Activated CD4-positive, alpha-beta T cell treated with anti-CD3 and anti-CD28 coated beads, Interleukin-10, Interleukin-2, amounts not matched to agents 100 ng/mL and 50 ng/mL, durations not matched to agents 16 hours and 8 hours (primary cell): ENCODE measurements around the gene WNT2.

Source experiments
- DNase-seq: peaks from one replicate; pipeline ENCODE4 v3.0.0-alpha.2; 2020

WNT2 gene

GRCh38 chr7:117322741-117323304 lies at the start of gene WNT2:
Gene WNT2 (minus strand): TSS chr7:117323058. CDS start chr7:117322989, 69 bp downstream.
- DNase-seq = no peak

DNA sequence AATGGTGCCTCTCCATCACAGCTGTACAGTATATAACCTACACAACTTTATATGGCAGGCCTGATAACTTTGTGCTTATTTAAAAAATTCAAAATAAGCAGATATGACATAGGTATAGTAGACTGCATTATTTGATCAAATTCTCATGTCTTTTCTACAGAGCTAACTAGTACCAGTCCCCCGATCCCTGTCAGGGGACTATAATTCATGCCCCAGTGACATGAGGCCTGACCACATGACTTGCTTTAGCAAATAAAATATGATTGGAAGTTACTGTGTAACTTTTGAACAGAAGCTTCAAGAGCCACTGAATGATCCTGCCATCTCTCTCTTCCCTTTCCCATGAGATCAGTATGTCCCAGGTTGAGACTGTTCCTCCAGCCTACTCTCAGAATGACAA lies 49.2 kb upstream of the WNT2 start:
- DNase-seq = no peak

GRCh38 chr7:117364339-117365080 lies 41.7 kb upstream of the WNT2 start:
- DNase-seq = no peak

DNA sequence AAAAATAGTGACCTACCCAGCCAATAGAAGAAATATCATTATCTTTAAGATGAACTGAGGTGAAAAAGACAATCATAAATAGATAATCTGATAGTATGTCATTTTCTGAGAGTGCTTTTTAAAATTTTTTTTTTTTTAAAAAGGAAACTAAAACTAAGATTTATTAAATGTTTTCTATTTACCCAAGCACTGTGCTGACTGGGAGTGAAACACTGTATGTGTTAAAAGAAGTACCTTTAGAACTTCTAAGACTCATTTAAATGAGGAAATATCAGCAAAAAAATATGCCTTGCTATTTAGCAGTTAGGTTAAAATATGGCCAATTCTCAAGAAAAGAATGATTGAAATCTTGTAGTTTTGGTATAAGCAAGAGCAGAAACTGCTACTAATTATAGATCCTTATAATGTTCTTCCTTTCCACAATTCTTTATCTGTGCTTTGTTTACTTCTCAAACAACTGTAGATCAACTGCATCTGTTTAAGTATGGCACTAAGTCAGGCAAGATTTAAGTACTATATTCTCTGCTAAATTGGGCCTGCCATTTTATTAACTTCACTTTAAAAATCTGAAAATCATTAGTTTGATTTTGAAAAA lies 39.5 kb upstream of the WNT2 start:
- no peak for DNase-seq

- no peak for DNase-seq
Measured at GRCh38 chr7:117350027-117350426, 27.2 kb upstream of the WNT2 start.

DNA sequence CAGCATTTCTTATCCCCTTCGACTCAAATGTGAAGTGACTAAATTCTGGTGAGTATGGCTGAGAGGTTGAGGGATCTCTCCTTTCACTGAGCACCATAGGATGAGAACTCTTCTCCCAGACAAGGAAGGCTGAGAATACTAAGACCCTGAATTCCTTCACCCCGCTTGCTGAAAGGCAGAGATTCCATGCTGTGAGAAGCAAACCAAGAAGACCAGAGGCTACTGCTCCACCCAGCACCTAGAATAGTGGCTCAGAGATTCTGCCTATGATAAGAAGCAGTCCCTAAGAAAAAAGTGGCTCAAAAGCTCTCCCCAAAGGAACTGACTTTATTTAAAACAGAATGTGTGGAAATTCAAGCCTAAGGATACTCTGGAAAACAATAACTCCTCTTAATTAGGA lies 26.7 kb upstream of the WNT2 start:
- no peak for DNase-seq

DNA sequence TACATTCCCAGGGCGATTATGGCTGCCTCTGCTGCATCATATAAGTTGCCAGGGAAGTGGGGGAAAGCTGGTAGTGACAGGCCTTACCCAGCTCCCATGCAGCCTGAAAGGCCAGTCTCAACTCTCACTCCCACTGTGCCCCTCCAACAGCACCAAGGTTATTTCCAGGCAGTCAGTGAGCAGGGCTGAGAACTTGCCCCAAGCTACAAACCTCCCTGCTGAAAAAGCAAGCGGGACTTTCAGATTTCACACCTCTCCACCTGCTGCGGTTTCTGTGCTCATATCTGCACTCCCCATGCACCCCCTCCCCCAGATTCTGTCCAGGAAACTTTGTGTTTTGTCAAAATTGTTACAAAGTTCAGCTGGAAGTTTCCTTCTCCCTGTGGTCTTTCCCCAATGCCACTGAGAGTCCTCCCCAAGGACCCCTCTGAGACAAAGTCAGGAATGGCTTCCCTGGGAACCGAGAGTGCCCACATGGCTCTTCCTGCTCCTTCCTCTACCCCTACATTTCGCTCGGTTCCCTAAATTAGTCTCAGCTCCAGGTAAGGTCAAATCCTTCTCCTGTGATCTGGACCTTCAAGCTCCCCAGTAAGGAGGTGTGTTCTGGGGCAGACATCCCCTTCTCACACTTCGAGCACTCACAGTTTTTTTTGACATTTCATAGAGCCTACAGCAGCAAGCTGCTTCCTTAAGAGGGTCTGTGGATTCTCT lies 25.3 kb upstream of the WNT2 start:
- no peak for DNase-seq

DNA sequence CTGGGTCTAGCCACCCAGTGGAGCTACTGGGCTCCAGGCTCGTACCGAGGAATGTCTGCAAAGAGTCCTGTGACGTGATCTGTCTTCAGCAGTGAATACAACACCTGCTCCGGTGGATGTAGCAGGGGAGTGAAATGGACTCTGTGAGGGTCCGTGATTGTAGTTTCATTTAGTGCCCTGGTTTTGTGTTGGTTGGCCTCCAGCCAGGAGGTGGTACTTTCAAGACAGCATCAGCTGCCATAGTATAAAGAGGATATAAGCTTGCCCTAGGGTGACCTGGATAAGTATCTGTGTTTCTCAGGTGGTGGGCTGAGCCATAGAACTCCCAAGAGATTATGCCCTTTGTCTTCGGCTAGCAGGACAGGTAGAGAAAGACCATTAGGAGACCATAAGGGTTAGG lies 24.6 kb upstream of the WNT2 start:
- DNase-seq = no peak

DNA sequence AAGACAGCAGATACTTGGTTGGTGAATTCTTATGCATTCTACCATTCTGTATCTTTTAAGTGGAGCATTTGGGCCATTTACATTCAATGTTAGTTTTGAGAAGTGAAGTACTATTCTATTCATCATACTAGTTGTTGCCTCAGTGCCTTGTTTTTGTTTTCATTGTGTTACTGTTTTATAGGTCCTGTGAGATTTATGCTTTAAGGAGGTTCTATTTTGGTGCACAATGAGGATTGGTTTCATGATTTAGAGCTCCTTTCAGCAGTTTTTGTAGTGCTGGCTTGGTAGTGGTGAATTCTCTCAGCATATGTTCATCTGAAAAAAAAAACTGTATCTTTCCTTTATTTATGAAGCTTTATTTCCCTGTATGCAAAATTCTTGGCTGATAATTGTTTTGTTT lies 23.3 kb upstream of the WNT2 start:
- DNase-seq = no peak

GRCh38 chr7:117338020-117338419 lies 15.2 kb upstream of the WNT2 start:
- no peak for DNase-seq

- no peak for DNase-seq
Measured at GRCh38 chr7:117333168-117333567, 10.3 kb upstream of the WNT2 start.

DNA sequence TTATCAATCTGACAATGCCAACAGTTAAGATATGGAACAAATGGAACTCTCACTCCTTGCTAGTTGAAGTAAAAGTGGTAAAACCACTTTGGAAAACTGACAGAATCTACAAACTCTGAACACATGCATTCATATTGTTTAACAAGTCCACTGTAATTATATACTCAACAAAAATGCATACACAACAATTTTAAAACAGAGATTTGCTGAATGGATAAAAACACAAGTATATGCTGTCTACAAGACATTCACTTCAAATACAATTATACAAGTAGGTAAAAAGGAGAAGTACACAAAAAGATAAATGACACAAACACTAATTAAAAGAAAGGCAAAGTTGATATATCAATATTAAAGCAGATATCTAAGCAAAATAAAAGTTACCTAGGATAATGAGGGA lies 9.2 kb upstream of the WNT2 start:
- no peak for DNase-seq

DNA sequence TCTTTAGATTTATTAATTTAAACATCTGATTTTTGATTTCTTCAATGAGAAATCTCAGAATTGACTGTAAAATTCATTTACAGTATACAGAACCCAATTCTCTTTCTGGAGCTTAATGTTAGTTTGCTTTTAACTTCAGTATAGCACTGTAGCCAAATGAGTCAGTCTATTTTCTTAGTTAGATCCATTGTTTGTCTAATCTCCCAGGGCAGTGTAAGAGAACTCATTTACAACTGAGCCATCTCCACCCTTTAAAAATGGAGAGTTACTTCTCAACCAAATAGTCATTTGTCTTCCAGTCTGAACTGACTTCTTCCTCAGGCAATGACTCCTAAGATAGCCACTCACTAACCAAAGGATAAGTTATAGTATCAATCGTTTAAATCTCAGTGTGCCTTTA lies 3.0 kb upstream of the WNT2 start:
- no peak for DNase-seq

GRCh38 chr7:117324960-117325359 lies 2.1 kb upstream of the WNT2 start:
- DNase-seq = no peak

DNA sequence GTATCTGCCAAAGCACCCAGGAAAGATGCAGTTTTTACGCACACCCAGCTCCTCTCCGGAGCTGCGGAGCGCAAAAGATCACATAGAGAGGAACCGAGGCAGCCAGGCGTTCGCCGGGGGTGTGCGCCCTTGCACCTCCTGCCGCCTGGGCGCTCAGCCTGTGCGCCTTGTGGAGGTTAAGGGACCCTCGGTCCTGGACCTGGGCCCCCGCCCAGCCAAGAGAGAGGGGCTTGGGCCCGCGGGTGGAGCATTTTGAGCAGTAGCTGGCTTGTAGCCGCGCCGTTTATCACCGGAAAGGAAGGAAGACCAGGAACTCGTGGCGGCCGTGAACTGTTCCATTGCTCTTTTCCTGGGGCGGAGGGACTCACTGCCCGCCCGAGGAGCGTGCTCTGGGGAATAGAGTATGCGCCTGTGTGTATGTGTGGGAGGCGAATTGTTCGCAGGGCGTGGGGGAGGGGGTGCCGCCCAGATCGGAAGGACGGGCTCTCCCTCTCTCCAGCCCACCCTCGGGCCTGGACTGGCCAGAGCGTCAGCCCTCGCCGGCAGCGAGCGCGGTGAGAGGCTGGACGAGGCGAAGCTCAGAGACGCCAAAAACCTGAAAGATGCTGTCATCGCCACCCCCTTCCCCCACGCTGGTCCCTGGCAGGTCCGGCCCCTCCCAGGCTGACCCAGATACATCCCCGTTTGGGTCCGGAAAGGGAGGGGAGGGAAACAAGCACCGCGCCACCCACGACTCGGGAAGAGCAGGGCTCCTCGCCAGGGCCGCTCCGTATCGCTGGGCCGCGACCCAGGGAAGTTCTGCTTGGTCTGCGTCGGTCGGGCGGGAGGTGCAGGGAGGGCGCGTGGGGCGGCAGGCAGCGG lies 1.2 kb upstream of the WNT2 start:
- DNase-seq = no peak

GRCh38 chr7:117323305-117323850 lies 520 bp upstream of the WNT2 start:
- DNase-seq = no peak

DNA sequence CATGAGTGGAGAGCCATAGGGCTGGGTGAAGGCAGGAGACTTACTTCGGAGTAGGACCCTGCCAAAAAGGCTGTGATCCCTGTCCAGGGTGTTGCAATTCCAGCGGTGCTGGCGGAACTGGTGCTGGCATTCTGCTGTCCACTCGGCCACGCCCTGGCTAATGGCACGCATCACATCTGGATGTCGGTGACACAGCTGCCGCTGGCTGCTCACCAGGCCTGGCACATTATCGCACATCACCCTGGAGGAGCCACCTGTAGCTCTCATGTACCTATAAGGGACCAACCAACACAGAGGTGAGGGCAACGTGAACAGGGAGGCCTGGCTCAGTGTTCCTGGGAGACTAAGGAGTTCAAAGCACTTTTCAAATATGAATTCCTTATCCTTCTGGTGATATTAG lies 2.3 kb downstream of the WNT2 start:
- no peak for DNase-seq

GRCh38 chr7:117319181-117319580 lies 3.7 kb downstream of the WNT2 start:
- no peak for DNase-seq

- no peak for DNase-seq
Measured at GRCh38 chr7:117313582-117313981, 9.3 kb downstream of the WNT2 start.

DNA sequence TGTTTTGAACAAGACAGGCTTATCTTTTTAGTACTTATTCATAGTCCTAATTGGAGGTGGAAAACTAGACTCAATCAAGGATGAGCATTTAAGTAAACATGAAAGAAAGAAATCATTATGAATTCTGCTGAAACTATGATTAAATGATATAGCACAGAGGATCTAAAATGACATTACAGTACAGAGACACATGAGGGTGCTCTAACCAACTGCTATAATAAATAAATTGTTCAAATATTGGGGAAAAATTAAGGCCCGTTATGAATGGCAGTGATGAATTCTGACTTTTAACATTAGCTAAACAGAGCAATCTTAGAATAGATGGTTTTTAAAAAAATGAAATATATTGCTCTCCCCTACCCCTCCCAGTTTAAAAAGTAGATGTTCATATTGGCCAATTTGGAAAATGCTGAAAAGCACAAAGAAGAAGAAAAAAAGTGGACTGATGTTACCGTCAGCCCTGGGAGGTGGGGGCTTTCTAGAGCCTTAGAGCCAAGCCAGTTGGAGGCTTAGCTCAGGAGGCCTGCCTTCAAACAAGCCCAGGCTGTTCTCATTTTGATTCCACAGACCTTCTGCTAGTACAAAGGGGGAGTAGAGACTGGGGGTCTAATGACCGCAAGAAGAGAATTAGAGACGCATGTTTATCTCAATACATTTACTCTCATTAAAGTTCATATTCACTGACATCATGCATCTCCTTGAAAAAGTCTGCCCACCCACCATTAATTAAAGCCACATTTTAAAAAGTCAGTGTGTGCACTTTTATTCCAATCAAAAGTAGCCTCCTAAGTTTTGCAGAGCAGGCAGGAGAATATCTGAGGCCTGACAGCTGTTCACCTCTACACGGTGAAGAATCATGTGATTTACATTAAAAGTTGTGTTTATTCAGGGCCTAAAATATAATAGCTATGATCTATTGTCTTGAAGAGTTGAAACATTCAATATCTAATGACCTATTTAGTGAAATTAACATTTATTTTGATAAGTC lies 10.0 kb downstream of the WNT2 start:
- no peak for DNase-seq

DNA sequence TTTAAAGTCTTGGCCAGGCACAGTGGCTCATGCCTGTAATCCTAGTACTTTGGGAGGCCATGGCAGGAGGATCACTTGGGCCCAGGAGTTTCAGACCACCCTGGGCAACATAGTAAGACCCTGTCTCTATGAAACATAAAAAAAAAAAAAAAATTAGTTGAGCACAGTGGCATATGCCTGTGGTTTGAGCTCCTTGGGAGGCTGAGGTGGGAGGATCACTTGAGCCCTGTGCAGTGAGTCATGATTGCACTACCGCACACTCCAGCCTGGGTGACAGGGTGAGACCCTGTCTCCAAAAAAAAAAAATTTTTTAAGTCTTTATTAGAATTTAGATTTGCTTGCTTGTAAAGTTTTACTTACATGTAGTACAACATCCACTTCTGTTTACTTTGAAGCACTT lies 14.0 kb downstream of the WNT2 start:
- no peak for DNase-seq
